BJ (cell line): Measurements from ENCODE around the gene VAMP5. TPM values are rescaled to one million over a fixed set of nuclear protein-coding genes. Genes with fewer than 3 reads are reported as not detected.

Experiments used
- CTCF ChIA-PET: fragments of 350-600 bp; formaldehyde crosslinking; extraction: SDS; loops from one replicate; lab custom pipeline; 2021; ENCODE audit warnings: antibody characterized with exemption, inconsistent platforms; lab: Yijun Ruan, JAX
- POLR2A ChIA-PET: fragments of 300-600 bp; sonication (Branson Sonifier 250); formaldehyde crosslinking; extraction: SDS; loops from one replicate; lab custom pipeline; 2021; ENCODE audit warnings: antibody characterized with exemption; lab: Charles Lee
- DNase-seq: peaks from one replicate; pipeline ENCODE4 v3.0.0-alpha.2; 2011; ENCODE audit warnings: low read depth
- H3K27me3 ChIP-seq: 2 replicates; pipeline ENCODE4 v1.6.0; 2011; ENCODE audit warnings: low read length; ENCODE audit not compliant: control insufficient read depth, insufficient read depth
- H3K36me3 ChIP-seq: 2 replicates; pipeline ENCODE4 v1.5.1; 2011; ENCODE audit warnings: low read length; ENCODE audit not compliant: control insufficient read depth, insufficient read depth
- H3K4me3 ChIP-seq: 2 replicates; pipeline ENCODE4 v1.5.1; 2011; ENCODE audit warnings: low read depth, mild to moderate bottlenecking, control low read depth, low read length
- CTCF ChIP-seq: IDR thresholded peaks from 2 replicates; pipeline ENCODE4 v1.5.1; 2011; ENCODE audit warnings: low read depth, mild to moderate bottlenecking, control low read depth, inconsistent platforms, low read length, moderate library complexity; ENCODE audit not compliant: insufficient read depth
- polyA plus RNA-seq: library from polyadenylated mRNA; depleted of rRNA; stranded (reverse); fragments of >200 nt; gene quantifications from 2 replicates; pipeline ENCODE4 v1.2.3, GENCODE V29; 2011

The VAMP5 gene
- polyA plus RNA-seq, 1 experiment: 161 TPM

GRCh38 chr2:85538507-85539360 lies 45.5 kb upstream of the VAMP5 start, which contains the start of gene MAT2A:
MAT2A (plus strand) TSS chr2:85539168; CDS start chr2:85539288, 120 bp downstream.
- Histone ChIP-seq H3K27me3 (no peaks in the 10 kb centered on the region), H3K36me3 (peaks cover 10% of the 10 kb centered on the region), H3K4me3 (peak within 1 kb of the TSS; percentile 98)
- no peak for DNase-seq
- ChIA-PET POLR2A (interaction anchor here (0.5 to 2.0 kb wide), 11 partner anchors 9 to 195 kb away, joined by 3 to 13 read pairs (median 5); partner anchors contain the start of gene SH2D6), CTCF (interaction anchor here (0.7 to 19.5 kb wide), 8 partner anchors 12 to 125 kb away, joined by 3 to 460 read pairs (median 4); partner anchors contain the start of gene SH2D6)
- peak; percentile 83 for TF ChIP-seq CTCF

GRCh38 chr2:85539361-85540132 lies 44.7 kb upstream of the VAMP5 start:
- Histone ChIP-seq H3K27me3 (no peaks in the 10 kb centered on the region), H3K36me3 (peaks cover 10% of the 10 kb centered on the region), H3K4me3 (peak overlapping the region; percentile 98)
- ChIA-PET POLR2A (interaction anchor here (0.5 to 2.0 kb wide), 9 partner anchors 9 to 195 kb away, joined by 3 to 13 read pairs (median 5); no protein-coding TSS in a partner anchor), CTCF (interaction anchor here (0.7 to 19.5 kb wide), 8 partner anchors 12 to 273 kb away, joined by 3 to 460 read pairs (median 4); partner anchors contain the start of gene SH2D6)
- no peak for DNase-seq
- no peak for TF ChIP-seq CTCF

GRCh38 chr2:85540133-85540648 lies 44.0 kb upstream of the VAMP5 start:
- no peak for DNase-seq
- POLR2A ChIA-PET: interaction anchor here (0.7 to 2.0 kb wide), 6 partner anchors 8 to 126 kb away, joined by 4 to 6 read pairs (median 4); no protein-coding TSS in a partner anchor
- no peak for TF ChIP-seq CTCF
- CTCF ChIA-PET: interaction anchor here (0.7 to 19.5 kb wide), 6 partner anchors 11 to 274 kb away, joined by 3 to 460 read pairs (median 4); partner anchors contain the start of gene SH2D6
- H3K4me3 ChIP-seq: peak overlapping the region; percentile 98
- H3K36me3 ChIP-seq: peaks cover 11% of the 10 kb centered on the region
- no peaks in the 10 kb centered on the region for H3K27me3 ChIP-seq

GRCh38 chr2:85541262-85541661 lies 43.0 kb upstream of the VAMP5 start:
- no peak for TF ChIP-seq CTCF
- DNase-seq: no peak
- H3K4me3 ChIP-seq: peak overlapping the region; percentile 98
- H3K36me3 ChIP-seq: peaks cover 12% of the 10 kb centered on the region
- no peaks in the 10 kb centered on the region for H3K27me3 ChIP-seq
- POLR2A ChIA-PET: interaction anchor here (0.5 kb wide), 1 partner anchor 112 kb away, joined by 17 read pairs; no protein-coding TSS in a partner anchor
- CTCF ChIA-PET: interaction anchor here (0.6 to 19.5 kb wide), 5 partner anchors 10 to 562 kb away, joined by 3 to 460 read pairs (median 3); partner anchors contain the start of gene SH2D6
